Hepatocyte (in vitro differentiated cells): Measurements from ENCODE around the gene STMP1.

Experiments
- EZH2 ChIP-seq: fragments of 200-600 bp; sonication (generic); IDR thresholded peaks from 2 replicates; pipeline ENCODE4 v1.6.1; 2016; ENCODE audit warnings: antibody characterized with exemption, mild to moderate bottlenecking, borderline replicate concordance
- EZH2phosphoT487 ChIP-seq: fragments of 200-600 bp; sonication (generic); IDR thresholded peaks from one replicate; pipeline ENCODE4 v1.6.1; 2018; ENCODE audit warnings: antibody characterized with exemption, mild to moderate bottlenecking, low read depth, moderate library complexity; ENCODE audit not compliant: unreplicated experiment, severe bottlenecking
- TF ChIP-seq, protein P1 (sequence below): fragments of 200-600 bp; sonication (generic); IDR thresholded peaks from 2 replicates; pipeline ENCODE4 v1.5.1; 2016; ENCODE audit warnings: antibody characterized with exemption, mild to moderate bottlenecking; ENCODE audit not compliant: poor library complexity

DNA sequence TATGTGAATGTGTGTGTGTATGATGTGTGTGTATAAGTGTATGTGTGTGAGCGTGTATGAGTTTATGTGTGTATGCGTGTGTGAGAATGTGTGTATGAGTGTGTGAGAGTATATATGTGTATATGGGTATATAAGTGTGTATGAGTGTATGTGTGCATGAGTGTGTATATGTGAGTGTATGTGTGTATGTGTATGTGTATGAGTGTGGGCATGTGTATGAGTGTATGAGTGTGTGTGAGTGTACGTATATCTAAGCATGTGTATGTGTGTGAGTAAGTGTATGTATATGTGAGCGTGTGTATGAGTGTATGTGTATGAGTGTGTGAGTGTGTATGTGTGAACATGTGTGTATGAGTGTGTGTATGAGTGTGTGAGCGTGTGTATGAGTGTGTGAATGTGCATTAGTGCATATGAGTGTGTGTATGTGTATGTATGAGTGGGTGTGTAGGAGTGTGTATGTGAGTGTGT lies 52.8 kb downstream of the STMP1 start:
- TF ChIP-seq, protein P1, sequence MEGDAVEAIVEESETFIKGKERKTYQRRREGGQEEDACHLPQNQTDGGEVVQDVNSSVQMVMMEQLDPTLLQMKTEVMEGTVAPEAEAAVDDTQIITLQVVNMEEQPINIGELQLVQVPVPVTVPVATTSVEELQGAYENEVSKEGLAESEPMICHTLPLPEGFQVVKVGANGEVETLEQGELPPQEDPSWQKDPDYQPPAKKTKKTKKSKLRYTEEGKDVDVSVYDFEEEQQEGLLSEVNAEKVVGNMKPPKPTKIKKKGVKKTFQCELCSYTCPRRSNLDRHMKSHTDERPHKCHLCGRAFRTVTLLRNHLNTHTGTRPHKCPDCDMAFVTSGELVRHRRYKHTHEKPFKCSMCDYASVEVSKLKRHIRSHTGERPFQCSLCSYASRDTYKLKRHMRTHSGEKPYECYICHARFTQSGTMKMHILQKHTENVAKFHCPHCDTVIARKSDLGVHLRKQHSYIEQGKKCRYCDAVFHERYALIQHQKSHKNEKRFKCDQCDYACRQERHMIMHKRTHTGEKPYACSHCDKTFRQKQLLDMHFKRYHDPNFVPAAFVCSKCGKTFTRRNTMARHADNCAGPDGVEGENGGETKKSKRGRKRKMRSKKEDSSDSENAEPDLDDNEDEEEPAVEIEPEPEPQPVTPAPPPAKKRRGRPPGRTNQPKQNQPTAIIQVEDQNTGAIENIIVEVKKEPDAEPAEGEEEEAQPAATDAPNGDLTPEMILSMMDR: no peak
- no peak for TF ChIP-seq EZH2phosphoT487
- no peak for TF ChIP-seq EZH2
